ENCODE data around the gene ZC3H18.

DNA sequence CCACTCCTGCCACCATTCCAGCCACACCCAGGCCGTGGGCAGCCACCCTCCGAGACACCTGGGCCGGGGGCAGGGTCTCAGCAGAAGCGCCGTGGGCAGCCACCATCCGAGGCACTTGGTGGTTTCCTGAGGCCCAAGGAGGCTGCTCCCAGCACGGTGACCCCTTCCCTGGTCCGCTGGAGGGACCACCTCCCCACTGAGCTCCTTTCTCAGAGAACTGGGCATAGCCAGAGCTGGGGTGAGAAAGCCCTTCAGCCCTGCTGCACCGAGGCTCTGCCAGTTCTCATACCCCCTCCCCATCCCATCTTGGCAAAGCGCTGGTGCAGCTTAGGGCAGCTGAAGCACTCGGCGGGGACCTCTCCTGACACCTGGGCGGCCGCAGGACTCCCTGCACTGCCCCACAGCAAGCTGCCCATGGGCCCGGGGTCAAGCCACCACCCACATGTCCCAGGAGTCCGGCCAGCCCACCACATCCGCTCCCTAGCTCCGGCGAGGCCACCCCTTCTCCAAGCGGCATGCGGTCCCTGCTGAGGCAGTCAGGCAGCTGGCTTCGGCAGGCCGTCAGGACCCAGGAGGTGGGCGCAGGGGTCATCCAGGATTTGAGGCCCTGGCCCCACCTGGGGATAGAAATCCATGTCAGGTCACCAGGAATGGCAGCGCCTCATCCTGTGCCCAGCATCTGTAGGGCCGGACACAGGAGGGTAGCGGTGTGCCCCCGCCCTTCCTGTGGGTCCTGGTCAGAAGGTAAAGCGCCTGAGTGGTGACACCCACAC is 82.0 kb downstream of the ZC3H18 start:
- TF ChIP-seq POLR2A (IDR thresholded peaks at IDR 0.05) = no peak
- TF ChIP-seq, protein P1, sequence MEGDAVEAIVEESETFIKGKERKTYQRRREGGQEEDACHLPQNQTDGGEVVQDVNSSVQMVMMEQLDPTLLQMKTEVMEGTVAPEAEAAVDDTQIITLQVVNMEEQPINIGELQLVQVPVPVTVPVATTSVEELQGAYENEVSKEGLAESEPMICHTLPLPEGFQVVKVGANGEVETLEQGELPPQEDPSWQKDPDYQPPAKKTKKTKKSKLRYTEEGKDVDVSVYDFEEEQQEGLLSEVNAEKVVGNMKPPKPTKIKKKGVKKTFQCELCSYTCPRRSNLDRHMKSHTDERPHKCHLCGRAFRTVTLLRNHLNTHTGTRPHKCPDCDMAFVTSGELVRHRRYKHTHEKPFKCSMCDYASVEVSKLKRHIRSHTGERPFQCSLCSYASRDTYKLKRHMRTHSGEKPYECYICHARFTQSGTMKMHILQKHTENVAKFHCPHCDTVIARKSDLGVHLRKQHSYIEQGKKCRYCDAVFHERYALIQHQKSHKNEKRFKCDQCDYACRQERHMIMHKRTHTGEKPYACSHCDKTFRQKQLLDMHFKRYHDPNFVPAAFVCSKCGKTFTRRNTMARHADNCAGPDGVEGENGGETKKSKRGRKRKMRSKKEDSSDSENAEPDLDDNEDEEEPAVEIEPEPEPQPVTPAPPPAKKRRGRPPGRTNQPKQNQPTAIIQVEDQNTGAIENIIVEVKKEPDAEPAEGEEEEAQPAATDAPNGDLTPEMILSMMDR (IDR thresholded peaks at IDR 0.05) = no peak

All from ovary (tissue), 3 donors.